ENCODE measurements around the gene VTN.
"Not testable (repeated sequence)": the region's sequence is repeated elsewhere in the genome, so short reads cannot be mapped to it uniquely, and the experiment has no call there.

Gene VTN

DNA sequence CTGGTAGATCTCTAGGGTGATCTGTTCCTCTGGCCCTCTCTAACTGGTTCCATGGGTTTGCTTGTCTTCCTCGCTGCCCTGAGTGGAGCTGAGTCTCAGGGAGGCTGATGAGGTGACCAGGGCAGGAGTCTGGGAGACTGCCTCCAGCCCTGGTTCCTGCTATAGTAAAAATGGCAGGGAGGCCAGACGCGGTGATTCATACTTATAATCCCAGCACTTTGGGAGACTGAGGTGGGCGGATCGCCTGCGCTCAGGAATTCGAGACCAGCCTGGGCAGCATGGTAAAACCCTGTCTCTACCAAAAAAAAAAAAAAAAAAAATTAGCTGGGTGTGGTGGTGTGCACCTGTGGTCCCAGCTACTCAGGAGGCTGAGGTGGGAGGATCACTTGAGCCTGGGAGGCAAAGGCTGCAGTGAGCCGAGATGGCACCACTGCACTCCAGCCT is 31.3 kb downstream of the VTN start:
- not testable (repeated sequence) for DNase-seq

DNA sequence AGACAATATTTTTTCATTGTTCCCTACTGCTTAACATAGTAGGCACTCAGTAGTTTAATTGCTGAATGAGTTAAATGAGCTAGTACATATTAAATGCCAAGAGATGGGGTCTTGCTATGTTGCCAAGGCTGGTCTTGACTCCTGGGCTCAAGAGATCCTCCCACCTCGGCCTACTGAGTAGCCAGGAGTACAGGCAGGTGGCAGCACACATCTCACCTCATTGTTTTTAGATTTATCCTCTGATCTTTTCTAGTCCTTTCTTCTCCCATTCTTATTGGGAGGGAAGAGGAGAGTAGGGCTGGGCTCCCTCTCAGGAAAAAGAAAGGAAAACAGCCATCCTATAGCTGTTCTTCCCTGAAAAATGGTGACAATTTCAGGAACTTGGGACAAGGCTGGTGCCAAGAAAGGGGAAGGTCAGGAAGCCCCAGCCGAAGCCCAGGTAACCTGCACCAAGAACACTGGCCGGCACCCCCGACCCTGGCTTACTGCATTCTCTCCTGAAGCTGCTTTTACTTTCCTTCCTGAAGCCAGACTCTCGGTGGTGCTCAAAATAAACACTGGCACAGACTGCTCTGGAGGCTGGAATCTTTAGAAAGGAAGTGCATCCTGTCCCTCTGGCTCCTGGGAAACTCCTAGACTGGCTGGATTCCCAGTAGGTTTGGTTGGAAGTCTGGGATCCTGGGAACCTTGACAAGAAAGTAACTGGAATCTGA is 31.9 kb downstream of the VTN start:
- no peak for DNase-seq

DNA sequence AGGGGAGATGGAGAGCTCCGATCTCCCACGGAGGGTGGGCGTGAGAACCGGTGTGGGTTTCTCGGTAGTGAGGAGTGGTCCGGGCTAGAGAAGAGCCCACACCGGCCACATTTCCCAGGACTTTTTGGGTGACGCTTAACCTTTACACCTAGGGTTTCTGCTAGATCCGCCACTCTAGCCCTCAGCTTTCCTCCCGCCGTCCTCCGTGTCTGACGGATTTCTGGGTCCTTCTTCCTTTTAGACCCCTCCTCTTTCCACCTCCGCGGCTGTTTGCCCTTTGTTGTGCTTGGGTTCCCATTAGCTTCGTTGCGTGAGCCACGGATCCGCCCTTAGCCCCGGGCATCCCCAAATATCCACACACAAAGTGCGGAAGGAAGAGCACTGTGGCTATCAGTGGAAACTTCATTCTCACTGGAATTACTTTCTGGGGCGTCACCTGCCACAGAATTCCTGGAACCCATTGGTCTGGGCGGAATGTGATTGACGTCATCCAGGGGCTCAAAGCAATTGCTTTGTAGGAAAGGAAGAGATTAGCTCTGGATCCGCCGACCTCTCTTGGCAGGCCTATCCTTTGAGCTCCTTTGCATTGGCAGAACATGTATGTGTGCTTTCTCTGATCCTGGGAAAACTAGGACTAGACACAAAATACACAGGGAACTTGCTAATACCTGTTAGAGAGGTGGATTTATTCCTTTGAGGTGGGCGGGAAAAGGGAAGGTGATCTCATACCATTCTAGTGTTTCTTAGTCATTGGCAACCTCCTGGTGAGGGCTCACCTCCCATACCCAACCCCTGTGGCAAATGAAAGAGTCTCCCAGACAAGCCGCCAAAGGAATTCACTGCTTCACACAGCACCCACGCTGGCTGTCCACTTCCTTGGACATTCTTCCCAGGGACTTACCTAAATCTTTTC is 33.9 kb downstream of the VTN start:
- DNase-seq: peak; percentile 4

DNA sequence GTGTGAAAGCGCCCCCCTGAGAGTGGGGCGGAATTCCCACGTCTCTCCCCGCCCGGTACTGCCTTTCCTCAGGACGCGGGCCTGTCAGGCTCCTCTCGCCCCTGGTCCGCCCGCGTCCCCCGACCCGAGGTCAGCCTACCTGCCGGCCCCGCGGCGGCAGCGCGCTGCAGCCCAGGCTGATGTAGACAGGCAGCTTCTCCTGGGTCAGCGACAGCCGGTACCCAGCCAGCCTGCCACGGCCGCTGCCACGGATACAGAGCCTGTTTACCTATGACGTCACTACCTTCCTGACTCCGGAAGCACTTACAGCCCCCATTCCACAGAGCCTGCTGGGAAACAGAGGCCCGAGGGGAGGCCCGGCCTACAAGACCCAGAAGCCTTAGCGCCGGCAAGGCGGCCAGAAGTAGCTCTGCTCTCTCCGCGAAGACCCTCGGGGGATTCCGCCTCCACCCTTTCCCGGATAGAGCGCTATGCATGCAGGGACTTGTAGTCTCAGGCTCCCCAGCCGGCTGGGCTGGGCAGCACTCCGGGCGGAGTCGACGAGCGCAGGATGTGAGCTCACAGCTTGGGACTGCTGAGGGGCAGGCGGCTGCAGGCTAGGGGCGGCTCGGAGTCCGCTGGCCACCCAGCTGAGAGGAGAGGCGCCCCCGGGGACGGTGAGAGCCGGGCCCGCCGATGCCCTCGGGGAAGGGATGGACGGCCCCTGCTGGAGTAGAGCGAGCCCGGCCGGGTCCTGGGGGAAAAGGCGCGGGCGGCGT is 34.7 kb downstream of the VTN start, which contains the start of the genes IFT20 and TNFAIP1:
Gene IFT20 (minus strand): TSS at position 272 of the 758 bp plus-strand sequence. CDS start 3,487 bp downstream, outside the sequence.
Gene TNFAIP1 (plus strand): TSS at position 561 of the 758 bp plus-strand sequence. CDS start 3,761 bp downstream, outside the sequence.
- peak; percentile 95 for DNase-seq

DNA sequence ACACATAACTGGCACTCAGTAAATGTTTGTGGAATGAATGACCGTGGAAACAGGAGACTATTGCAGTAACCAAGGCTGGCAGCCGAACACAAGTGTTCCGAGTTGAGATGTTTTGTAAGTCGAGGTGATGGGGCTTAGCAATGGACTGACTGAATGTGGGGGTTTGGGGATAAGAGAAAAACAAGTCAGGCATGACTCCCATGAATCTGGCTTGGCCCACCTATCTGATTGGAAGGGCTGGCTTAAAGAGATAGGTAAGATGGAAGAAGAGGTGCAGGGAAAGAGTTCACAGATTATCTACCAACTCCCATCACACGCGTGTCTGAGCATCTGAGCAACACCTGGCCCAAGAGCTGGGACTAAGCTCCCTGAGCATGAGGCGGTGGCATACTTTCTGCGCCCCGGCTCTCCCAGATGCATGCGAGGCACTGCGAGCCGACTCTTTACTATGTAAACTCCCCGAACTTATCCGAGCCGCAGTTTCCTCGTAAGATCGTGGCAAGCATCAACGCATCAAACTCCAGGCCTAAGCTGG is 35.4 kb downstream of the VTN start:
- DNase-seq: no peak

DNA sequence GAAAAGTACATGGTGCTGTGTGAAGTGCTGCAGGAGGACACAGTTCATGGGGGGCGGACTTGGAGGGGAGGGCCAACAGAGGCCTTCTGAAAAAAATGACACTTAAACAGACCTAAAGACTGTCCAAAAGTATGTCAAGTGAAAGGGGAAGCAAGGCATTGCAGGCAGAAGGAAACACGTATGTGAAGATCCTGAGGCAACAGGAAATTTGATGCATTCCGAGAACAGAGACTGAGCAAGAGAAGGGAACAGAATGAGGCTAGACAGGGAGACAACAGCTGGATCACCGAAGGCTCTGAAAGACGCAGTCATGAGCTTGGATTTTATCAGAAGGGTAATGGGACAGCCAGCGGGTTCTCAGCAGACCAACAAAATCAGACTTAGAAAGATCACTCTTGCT is 35.9 kb downstream of the VTN start:
- DNase-seq: no peak

DNA sequence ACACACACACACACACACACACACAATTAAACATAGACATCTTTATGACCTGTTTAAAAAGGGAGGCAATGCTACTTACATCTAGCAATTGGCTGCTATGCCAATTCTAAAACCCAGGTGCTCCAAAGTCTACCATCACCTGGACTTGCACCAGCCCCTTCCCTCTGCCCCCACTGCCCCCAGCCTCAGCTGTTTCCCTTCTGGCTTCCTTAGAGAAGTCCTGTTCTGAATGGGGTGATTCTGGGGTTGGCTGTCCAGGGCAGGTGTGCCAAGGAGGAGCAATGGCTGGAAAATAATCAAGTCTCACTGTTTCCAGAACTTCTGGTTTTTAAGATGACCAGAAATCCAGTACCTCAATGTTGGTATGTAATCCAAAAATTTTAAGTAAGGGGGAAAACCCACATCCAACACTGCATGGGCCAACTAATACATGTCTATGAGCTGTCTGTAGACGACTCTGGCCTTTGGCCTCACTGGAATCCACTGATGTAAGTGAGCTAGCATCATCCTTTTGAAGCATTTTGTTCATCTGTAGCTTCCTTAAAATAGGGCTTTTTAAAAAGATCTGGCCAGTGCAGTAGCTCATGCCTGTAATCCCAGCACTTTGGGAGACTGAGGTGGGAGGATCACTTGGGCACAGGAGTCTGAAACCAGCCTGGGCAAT is 36.9 kb downstream of the VTN start:
- DNase-seq: no peak

DNA sequence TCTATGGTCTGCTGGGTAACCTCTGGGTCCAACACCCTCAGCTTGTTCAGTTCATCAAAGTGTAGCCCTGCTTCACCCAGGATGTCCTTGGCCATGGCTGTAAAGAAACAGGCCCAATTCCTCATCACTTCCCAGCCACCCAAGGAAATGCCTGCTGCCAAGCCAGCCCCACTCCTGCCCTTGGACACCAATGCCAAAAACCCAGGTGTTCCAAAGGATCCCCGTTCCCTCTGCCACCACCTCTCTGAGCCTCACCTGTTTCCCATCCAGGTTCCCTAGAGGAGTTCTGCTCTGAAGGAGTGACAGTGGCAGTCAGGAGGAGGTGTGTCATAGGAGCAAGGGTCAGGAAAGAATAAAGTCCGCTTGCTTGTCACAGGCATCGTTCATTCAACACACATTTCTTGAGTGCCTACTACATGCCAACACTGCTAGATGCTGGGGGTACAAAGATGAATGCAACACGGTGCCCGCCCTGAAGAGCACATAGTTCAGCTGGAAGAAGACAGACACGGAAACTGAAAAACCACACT is 38.2 kb downstream of the VTN start:
- no peak for DNase-seq

DNA sequence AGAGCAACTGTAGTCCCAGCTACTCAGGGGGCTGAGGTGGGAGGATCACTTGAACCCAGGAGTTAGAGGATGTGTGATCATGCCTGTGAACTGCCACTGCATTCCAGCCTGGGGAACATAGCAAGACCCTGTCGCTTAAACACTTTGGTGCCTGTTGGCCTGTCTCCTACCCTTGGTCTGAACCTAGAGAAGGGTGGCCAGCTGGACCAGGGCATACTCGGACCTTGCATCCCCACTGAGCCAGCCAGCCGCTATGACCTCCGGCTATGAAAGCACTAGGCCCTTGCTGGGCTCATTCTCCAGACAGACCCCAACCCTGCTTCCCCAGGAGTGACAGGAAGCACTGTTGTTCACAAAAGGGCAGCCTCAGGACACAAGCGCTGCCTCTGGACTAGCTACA is 39.4 kb downstream of the VTN start:
- DNase-seq: no peak

DNA sequence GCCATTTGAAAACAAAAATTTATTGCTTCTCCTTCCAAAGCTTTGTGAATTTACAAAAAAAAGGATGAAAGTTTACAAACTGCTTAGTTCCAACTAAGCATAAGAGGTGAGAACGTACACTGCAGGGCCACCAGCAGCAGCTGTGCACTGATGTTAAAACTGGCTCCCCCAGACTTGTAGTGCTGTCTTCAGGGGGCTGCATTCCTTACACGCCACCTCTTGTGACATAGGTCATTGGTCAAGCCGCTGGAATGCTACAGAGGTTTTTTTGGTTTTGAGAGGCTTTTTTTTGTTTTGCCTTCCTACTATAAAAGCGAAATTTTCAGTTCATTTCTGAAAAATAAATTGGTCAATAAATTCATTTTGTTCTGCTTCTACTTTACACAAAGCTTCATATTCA is 41.8 kb downstream of the VTN start:
- DNase-seq: no peak

DNA sequence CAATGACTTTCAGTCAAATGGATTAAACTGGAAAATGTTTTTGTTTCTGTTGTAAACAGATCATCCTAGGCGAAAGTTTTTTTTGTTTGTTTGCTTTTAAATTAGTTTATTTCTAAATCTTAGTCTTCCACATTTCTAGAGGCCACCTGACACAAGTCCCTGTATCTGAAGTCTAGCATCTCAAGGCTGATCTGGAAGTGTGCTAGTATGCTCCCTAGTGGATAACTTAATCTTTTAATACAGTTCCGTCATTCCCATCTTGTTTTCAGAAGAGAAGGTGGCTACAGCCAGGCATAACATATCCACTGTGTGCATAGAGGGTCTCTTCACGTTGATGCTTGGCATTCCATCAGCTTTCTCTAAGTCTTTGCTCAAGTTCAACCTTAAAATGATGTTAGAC is 42.4 kb downstream of the VTN start:
- DNase-seq: no peak

DNA sequence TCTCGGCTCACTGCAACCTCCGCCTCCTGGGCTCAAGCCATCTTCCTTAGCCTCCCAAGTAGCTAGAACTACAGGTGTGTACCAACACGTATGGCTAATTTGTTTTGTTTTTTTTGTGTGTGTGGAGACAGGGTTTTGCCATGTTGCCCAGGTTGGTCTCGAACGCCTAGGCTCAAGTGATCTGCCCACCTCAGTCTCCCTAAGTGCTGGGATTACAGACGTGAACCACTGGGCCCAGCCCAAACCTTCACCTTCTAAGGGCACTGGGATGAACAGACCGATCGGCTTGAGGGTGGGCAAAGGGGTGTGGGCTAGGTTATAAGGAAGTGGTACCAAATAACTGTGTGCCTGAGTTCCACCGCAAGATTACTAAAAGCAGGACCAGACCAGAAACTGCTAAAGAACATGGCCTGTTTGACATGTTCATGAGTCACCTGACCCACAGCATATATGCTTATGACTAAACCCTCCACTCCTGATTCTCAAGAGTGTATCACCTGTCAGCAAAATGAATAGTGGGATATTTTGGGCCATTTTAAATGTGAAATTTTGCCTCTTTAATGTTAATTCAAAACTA is 43.0 kb downstream of the VTN start:
- no peak for DNase-seq

DNA sequence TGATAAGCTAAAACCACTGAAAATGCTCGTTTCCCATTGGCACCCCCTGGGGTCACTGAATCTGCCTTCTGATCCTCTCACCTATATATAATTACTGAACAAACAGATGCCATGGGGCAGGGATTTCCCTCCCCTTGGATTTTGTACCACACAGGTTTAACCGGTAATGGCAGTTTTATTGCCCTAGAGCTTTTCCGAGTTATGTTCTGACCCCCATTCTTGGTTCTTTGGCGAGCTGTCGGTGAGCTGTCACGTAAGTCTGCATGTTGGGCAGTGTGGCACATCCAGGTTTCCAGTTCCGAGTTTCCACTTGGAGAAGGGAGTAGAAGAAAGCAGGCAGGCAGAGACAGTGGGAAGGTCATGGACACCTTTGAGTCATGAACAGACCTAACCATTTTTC is 44.0 kb downstream of the VTN start:
- no peak for DNase-seq

DNA sequence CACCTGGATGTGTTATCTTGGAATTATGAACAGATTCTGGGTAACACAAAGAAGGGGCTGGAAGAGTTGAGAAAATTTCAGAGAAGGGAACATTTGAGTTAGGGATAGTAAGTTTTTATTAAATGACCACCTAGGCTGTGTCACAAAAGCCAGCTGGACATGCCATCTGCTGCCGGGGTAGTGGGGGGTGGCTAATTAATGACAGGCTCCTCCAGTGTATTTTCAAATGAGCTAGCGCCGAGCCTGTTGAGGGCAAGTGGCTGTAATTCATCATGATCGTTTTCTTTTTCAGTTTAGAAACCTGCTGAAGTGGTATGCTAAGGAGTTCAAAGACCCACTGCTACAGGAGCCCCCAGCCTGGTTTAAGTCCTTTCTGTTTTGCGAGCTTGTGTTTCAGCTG is 44.9 kb downstream of the VTN start:
- no peak for DNase-seq

DNA sequence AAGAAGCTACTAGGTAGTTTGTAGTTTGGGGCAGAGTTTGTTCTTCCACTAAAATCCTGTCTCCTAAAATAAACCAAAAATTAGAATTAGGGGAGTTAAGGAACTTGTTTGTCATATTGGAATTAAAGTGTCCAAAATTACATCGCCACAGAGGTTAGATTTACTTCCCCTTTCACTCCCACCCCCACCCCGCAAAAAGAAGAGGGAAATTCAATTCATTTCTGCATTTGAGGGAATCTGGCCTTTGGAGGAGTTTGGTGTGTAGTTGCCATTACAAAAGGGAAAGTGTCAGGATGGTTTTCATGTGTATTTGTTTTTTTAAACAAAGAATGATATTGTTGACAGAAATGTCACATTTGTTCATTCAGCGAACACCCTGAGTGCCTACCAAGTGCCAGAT is 45.3 kb downstream of the VTN start:
- DNase-seq: no peak

DNA sequence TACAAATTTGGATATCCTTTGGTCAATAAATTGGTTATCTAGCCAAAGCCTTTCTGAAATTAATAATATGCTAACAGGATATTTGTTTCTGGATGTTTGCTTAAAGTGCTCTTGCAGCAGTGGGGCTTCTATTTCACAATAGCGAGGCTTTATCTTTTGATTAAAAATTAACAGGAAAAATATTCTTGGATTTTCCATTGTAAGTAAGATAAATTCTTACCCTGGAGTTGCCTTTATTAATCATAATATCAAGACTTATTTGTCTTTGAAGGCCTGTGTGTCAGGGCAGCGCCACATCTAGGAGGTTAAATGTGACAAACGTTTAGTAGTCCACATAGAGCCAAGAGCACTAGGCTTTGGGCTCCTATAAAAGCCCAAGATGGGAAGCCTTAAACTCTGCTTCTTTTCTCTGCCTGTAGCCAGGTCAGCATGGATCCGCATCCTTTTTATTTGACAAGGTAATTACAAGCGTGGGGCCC is 45.8 kb downstream of the VTN start:
- no peak for DNase-seq

DNA sequence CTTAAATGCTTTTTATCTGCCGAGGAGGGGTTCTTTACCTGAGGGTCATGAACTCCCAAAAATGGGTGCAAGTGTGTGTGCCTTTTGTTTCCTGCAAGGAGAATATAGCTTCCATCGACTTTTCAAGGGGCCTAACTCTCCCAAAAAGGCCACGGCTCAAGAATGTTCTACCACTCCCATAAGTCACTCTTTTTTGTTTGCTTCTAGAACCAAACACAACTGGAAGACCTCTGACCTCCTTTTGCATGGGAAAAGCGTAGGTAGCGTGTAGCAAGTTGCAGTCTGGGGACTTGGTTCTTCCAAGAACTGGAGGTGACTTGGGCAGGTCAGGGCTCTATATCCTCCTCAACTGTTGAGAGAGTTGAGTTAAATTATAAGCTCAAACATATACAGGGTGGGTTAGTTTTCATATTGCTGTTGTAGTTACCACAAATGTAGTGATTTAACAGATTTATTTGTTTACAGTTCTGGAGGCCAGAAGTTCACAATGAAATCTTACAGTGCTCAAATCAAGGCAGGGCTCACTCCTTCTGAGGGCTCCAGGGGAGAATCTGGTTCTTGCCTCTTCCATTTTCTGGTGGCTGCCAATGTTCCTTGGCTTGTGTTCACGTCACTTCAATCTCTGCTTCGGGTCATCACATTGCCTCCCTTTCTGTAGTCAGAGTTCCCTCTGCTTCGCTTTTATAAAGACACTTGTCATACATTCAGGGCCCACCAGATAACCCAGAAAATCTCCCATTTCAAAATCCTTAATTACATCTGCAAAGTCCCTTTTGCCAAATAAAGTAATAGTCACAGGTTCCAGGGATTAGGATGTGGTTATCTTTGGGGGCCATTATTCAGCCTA is 49.7 kb downstream of the VTN start:
- no peak for DNase-seq

DNA sequence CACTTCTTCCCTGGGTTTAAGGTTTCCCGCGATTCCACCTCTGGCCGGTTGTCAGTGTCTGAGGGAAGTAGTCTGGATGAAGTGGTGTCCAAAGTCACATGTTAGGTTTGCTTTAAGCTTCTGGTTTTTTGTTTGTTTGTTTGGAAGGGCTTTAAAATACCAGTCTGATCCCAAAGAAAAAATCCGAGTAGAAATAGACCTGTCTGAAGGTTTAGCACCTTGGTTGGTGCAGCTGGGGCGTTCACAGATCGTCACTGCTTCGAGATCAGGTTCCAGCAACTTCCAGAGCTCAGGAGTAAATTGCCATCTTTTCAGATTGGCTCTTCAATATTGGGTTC is 50.5 kb downstream of the VTN start:
- no peak for DNase-seq

DNA sequence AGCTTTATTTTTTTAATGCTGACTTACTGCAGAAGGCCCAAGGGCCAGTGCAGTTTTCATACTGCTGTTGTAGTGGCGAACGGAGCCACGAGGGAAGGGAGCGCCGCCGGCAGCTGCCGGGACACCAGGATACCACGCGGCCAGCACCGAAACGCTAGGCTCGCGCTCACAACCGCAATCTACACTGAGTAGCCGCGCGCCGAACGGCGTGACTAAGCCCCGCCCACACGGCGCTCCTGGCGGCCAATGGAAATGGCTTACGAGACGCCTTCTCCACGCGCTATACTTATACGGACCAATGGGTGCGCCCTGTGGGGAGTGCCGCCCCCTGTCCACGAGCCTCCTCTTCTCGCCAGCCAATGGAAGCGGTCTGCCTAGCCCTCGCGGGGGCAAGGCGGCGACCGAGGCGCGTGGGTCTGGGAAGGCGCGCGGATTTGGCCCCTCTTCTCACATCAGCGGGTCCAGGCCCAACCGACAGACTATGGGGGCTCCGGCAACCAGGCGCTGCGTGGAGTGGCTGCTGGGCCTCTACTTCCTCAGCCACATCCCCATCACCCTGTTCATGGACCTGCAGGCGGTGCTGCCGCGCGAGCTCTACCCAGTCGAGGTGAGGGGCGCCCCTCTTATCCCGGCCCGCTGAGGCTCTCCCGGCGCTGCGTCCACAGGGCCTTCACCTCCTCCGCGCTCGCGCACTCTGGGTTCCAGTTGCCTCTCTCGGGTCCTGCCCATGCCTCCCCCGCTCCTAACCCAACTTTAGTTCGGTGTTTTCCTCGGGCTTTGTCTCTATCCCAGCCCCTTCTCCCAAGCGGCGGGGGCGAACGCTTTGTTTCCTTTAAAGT is 51.1 kb downstream of the VTN start, which contains the start of gene TMEM97:
Gene TMEM97 (plus strand): TSS at position 442 of the 839 bp plus-strand sequence. CDS start 40 bp downstream, at position 482.
- DNase-seq: peak; percentile 80
